ENCODE results near the gene SNCAIP.

The SNCAIP gene

GRCh38 chr5:122392224-122392623 lies 80.2 kb downstream of the SNCAIP start:
- DNase-seq (ENCODE audit: extremely low read depth in 1 of 2, low read depth in 1 of 2): no peak

GRCh38 chr5:122392824-122393223 lies 80.8 kb downstream of the SNCAIP start:
- no peak for DNase-seq (ENCODE audit: extremely low read depth in 1 of 2, low read depth in 1 of 2)

DNA sequence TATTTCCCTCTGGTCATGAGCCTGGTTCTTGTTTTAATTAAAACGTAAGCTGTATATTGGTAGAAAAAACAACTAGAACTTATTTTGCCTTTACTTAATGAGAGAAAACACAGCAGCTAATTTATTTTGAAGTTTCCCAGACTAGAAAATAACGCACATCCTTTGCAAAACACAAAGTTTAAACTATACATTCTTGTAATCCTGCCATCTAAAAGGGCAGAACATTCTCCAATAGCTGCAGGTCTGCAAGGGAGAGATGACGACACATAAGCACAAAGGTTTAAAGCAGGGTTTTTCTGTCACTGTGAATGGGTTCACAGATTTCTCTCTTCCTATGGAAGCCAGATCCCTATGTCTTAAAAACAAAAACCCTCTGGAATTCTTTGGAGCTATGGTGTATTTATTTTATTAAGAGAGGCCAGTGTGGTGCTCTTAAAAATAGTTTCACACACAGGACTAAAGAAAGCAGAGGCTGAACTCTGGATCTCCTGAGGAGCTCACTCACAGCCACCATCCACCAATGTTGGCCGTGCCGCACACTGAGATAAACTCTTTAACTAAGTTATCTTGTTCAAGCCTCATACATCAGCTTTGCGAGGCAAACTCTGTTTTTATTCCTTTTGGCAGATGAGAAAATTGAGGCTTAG lies 82.4 kb downstream of the SNCAIP start:
- DNase-seq (ENCODE audit: extremely low read depth in 1 of 2, low read depth in 1 of 2): no peak

GRCh38 chr5:122398016-122398415 lies 86.0 kb downstream of the SNCAIP start:
- no peak for DNase-seq (ENCODE audit: extremely low read depth in 1 of 2, low read depth in 1 of 2)

- no peak for DNase-seq (ENCODE audit: extremely low read depth in 1 of 2, low read depth in 1 of 2)
These were observed 88.3 kb downstream of the SNCAIP start for GRCh38 chr5:122400341-122400740.

DNA sequence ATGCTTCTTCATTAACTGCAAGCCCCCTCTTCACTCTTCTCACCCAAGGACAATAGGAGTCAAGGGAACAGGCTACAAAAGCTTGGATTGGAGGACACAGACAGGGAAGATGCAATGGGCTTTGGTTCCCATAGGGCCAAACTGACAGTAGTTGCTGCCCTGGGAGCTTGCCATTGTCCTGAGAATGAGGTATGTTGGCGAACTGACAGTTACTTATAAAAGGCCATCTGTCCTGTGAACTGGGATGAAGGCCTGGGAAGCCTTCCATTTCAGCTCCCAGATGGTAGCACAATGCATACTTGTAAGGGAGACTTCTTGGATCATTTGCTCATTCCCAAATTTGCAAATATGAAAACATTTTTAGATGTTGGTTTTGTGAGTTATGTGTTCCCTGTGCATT lies 88.9 kb downstream of the SNCAIP start:
- DNase-seq (ENCODE audit: extremely low read depth in 1 of 2, low read depth in 1 of 2): no peak

GRCh38 chr5:122401976-122402725 lies 90.1 kb downstream of the SNCAIP start:
- no peak for DNase-seq (ENCODE audit: extremely low read depth in 1 of 2, low read depth in 1 of 2)

- no peak for DNase-seq (ENCODE audit: extremely low read depth in 1 of 2, low read depth in 1 of 2)
These were observed 91.1 kb downstream of the SNCAIP start for GRCh38 chr5:122402955-122403685.

DNA sequence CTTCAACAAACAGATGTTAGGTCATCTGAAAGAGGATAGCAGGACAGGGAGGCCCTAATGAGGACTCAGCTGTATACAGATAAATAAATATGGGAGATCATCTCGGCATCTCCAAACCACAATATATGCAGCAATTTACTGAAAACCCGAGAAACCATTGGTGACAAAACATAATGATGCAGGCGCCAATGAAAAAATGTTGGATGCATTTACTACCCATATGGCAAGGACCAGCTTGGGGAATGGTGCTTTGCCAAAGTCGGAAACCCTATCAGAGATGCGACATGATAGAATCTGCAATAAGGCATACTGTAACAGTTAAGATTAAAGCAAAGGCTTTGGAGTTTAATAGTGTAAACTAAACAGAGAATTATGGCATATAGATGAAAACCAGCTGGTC lies 92.0 kb downstream of the SNCAIP start:
- DNase-seq (ENCODE audit: extremely low read depth in 1 of 2, low read depth in 1 of 2): no peak

DNA sequence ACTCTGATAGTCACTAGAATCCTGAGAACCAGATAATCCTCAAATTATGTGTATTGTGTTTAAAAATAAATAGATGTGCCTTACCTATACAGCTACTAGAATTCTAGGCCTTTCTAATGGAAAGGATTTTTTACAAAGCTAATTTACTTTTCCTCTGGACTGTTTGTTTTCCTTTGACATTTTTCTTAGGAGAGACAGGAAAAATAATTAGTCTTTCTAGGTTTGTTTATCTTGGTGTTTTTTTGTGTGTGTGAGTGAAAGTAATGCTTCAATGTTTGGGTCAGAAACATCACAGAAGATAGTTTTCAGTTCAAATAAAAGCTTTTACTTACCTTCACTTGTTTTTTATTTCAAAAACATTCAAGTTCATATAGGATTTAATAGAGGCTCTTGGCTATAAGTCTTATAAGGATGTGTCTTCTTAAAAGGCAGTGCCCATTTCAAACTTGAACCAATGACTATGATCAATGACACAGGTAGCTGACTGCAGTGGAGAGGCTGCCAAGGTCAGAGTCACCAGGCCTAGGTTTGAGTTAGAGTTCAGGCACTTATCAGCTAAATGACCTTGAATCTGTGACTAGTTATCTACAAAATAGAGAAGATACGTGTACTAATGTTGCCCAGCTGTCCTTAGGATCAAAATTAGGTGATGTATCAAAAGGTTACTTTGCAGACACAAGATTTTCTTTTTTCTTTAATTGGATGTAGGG lies 92.8 kb downstream of the SNCAIP start:
- no peak for DNase-seq (ENCODE audit: extremely low read depth in 1 of 2, low read depth in 1 of 2)

- no peak for DNase-seq (ENCODE audit: extremely low read depth in 1 of 2, low read depth in 1 of 2)
These were observed 93.7 kb downstream of the SNCAIP start for GRCh38 chr5:122405751-122406150.

- no peak for DNase-seq (ENCODE audit: extremely low read depth in 1 of 2, low read depth in 1 of 2)
These were observed 94.1 kb downstream of the SNCAIP start for GRCh38 chr5:122406181-122406580.

DNA sequence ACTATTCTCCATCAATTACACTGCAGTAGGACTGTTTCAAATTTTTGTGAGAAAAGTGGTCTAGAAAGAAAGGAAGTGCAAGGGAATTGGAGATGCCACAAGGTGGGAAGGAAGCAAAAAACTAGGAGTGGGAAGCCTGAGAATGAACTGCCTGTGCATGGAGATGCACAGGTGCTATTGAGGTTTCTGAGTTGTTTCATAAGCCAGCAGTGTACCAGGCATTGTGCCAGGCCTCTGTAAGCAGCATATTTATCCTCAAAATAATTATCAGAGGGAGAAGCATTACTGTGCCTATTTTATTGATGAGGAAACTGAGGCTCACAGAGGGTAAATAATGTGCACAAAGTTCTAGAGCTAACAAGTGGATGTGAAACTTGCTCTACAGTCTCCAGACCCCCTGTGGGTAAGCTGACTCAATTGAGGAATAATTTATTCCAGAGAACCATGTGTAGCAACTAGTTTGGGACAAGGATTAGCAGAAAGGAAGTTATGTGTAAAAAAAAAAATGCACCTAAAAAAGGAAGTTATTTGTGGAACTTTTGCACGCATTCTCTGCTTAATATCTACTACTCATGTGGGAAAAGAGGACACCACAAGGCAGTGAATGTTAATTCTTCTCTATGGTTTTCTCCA lies 96.7 kb downstream of the SNCAIP start:
- no peak for DNase-seq (ENCODE audit: extremely low read depth in 1 of 2, low read depth in 1 of 2)

DNA sequence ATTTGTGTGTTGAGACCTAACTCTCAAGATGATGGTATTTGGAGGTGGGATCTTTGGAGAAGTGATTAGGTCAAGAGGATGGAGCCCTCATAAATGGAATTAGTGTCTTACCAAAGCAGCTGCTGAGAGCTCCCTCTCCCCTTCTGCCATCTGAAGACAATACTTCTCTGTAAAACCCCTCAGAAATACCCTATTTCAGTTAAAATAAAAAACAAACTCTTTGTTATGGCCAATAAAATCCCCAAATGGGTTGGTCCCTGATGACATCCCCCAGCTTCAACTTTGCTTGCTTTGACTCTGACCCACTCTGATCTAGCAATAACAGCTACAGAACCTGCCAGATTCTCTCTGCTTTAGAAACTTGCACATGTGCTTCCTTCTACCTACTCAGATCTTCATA lies 100.9 kb downstream of the SNCAIP start:
- DNase-seq (ENCODE audit: extremely low read depth in 1 of 2, low read depth in 1 of 2): no peak

DNA sequence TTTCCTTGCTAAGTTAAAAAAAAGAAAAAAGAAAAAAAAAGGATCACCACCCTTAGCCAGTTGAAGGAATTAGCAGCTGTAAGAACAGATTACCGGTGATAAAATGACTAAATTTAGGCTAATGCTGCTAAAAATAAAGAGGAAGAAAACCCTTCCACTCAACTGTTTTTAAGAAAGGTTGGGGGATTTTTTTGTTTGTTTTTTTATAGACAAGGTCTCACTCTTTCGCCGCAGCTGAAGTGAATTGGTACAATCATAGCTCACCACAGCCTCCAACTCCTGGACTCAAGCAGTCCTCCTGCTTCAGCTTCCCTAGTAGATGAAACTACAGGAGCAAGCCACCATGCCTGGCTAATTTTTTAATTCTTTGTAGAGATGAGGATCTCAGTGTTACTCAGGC lies 101.7 kb downstream of the SNCAIP start:
- DNase-seq (ENCODE audit: extremely low read depth in 1 of 2, low read depth in 1 of 2): no peak

GRCh38 chr5:122415030-122415800 lies 103.2 kb downstream of the SNCAIP start:
- DNase-seq (ENCODE audit: extremely low read depth in 1 of 2, low read depth in 1 of 2): no peak

- DNase-seq (ENCODE audit: extremely low read depth in 1 of 2, low read depth in 1 of 2): no peak
These were observed 103.7 kb downstream of the SNCAIP start for GRCh38 chr5:122415801-122416120.

DNA sequence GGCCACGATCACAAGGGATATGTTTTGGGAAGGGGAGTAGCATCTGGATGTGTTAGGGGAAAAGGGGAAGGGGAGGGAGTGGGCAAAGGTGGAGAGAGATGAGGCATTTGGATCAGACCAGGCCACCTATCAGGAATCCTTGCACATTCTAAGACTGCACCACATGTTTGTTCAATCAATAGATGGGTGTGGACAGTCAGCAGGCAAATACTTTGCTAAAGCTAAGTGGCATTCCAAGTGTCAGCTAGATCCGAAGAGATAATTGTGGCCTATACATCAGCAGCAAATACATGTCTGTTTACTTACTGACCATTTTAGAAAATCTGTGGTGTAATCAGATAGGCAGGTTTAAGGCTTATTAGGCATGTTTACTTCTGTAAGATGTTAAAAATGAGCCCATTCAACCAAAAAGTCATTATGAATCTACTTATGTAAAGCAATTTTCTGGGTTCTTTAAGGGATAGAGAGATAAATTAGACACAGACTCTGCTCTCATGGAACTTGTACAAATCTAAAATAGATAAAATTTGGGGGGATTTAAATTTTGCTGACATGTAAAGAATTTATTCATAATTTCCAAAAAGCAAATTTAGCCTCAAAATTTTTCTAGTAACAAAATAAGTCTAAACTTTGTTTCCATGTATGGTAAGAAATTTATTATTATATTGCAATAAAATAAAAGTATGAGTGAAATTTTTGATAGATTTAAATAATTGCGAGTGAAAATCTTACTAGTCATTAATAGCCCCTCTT lies 107.3 kb downstream of the SNCAIP start:
- DNase-seq (ENCODE audit: extremely low read depth in 1 of 2, low read depth in 1 of 2): no peak

- no peak for DNase-seq (ENCODE audit: extremely low read depth in 1 of 2, low read depth in 1 of 2)
These were observed 108.1 kb downstream of the SNCAIP start for GRCh38 chr5:122420091-122420490.
